NCI-H1417 treated with DMSO at 0.1 percent for 48 hours (cell line): ENCODE results near the gene PRR36.

ENCODE experiments used
- DNase-seq: peaks from one replicate; lab custom pipeline; 2025; lab: John Stamatoyannopoulos, UW

Gene PRR36

GRCh38 chr19:7871437-7872305 is 2.5 kb downstream of the PRR36 start:
- no peak for DNase-seq

GRCh38 chr19:7870571-7871436 is 3.4 kb downstream of the PRR36 start:
- DNase-seq, result no peak

- no peak for DNase-seq
Measured at GRCh38 chr19:7869910-7870511, 4.2 kb downstream of the PRR36 start.

GRCh38 chr19:7869453-7869909 is 4.7 kb downstream of the PRR36 start:
- no peak for DNase-seq

GRCh38 chr19:7868671-7869452 is 5.3 kb downstream of the PRR36 start:
- DNase-seq, result no peak

- DNase-seq, result no peak
Measured at GRCh38 chr19:7868326-7868670, 5.9 kb downstream of the PRR36 start.

GRCh38 chr19:7867092-7867844 is 6.9 kb downstream of the PRR36 start:
- DNase-seq, result no peak

- no peak for DNase-seq
Measured at GRCh38 chr19:7866399-7867091, 7.6 kb downstream of the PRR36 start.

GRCh38 chr19:7865262-7865911 is 8.8 kb downstream of the PRR36 start:
- DNase-seq, result no peak

GRCh38 chr19:7864690-7865074 is 9.5 kb downstream of the PRR36 start:
- no peak for DNase-seq

- no peak for DNase-seq
Measured at GRCh38 chr19:7863971-7864689, 10.1 kb downstream of the PRR36 start.

GRCh38 chr19:7863157-7863970 is 10.8 kb downstream of the PRR36 start:
- DNase-seq, result no peak

- DNase-seq, result no peak
Measured at GRCh38 chr19:7862413-7862951, 11.7 kb downstream of the PRR36 start.

- DNase-seq, result no peak
Measured at GRCh38 chr19:7861619-7862412, 12.4 kb downstream of the PRR36 start.

GRCh38 chr19:7860714-7861618 is 13.2 kb downstream of the PRR36 start:
- no peak for DNase-seq
